Upper lobe of left lung (tissue), 6 donors: ENCODE results near the gene ATG4C. TPM values are rescaled to one million over a fixed set of nuclear protein-coding genes. Genes with fewer than 3 reads are reported as not detected.
"Not testable (repeated sequence)": the region's sequence is repeated elsewhere in the genome, so short reads cannot be mapped to it uniquely, and the experiment has no call there.

Experiments used
- ATAC-seq, 2 donors: fragments of 200-7000 bp; cut with Tn5 transposase; one replicate each; pipeline ENCODE4 v1.9.1; 2022; ENCODE audit warnings: mild to moderate bottlenecking in 2 of 2, moderate library complexity in 2 of 2; ENCODE audit not compliant: low FRiP score in 2 of 2
- DNase-seq, 2 donors: peaks; one replicate each; pipeline ENCODE4 v3.0.0-alpha.2; 2019 to 2020
- H3K27ac ChIP-seq, 4 donors: fragments of 200-600 bp; sonication (generic); one replicate each; pipeline ENCODE4 v1.5.1; 2016 to 2019
- H3K27me3 ChIP-seq, 4 donors: fragments of 200-600 bp; sonication (generic); one replicate each; pipeline ENCODE4 v1.5.1; 2017 to 2019
- H3K36me3 ChIP-seq, 4 donors: fragments of 200-600 bp; sonication (generic); one replicate each; pipeline ENCODE4 v1.5.1; 2016 to 2019
- H3K4me1 ChIP-seq, 4 donors: fragments of 200-600 bp; sonication (generic); one replicate each; pipeline ENCODE4 v1.5.1; 2018 to 2019
- H3K4me3 ChIP-seq, 4 donors: fragments of 200-600 bp; sonication (generic); one replicate each; pipeline ENCODE4 v1.5.1; 2017 to 2019; ENCODE audit warnings: mild to moderate bottlenecking in 2 of 4, moderate library complexity in 1 of 4
- H3K9me3 ChIP-seq, 4 donors: fragments of 200-600 bp; sonication (generic); one replicate each; pipeline ENCODE4 v1.5.1; 2018 to 2019
- CTCF ChIP-seq, 6 experiments: fragments of 450-650 bp in 4 of 6; fragments of 200-600 bp in 2 of 6; sonication (generic) in 2 of 6; IDR thresholded peaks; one replicate each; pipeline ENCODE4 v1.5.1; 2016 to 2019; ENCODE audit warnings: antibody characterized with exemption in 6 of 6
- EP300 ChIP-seq, 4 donors: sonication (generic); formaldehyde crosslinking; IDR thresholded peaks; one replicate each; pipeline ENCODE4 v1.5.1; 2017; ENCODE audit warnings: antibody characterized with exemption in 4 of 4, control low read depth in 2 of 4
- POLR2A ChIP-seq, 4 donors: fragments of 450-650 bp; IDR thresholded peaks; one replicate each; pipeline ENCODE4 v1.5.1; 2016 to 2017; ENCODE audit warnings: antibody characterized with exemption in 4 of 4, mild to moderate bottlenecking in 2 of 4
- POLR2AphosphoS5 ChIP-seq, 2 donors: sonication (generic); formaldehyde crosslinking; IDR thresholded peaks; one replicate each; pipeline ENCODE4 v1.5.1; 2017; ENCODE audit warnings: antibody characterized with exemption in 2 of 2
- WGBS, 2 donors: methylation state at CpG; one replicate each; pipeline ENCODE4 v1.1.5; 2017 to 2018; 5-methylcytosine and 5-hydroxymethylcytosine counted together
- total RNA-seq, 6 donors: library from RNA; depleted of rRNA in 4 of 6; stranded (reverse); fragments of >200 nt in 4 of 6; gene quantifications; one replicate each; pipeline versions ENCODE4 v1.1.0 to v1.2.1, GENCODE V29; 2016 to 2021
- donor health status: DM: no; HTN: no; CAD: no; lungs with moderate emphysema.
- donor health status: DM: no; HTN: yes; CAD: no; lungs with severe emphysema.

The ATG4C gene
- total RNA-seq, 6 donors from 2014 or later = 2.1 to 14.8 (median 7.6) TPM

GRCh38 chr1:62746086-62746808 lies 37.7 kb upstream of the ATG4C start:
- no peaks in the 10 kb centered on the region for H3K27me3 ChIP-seq
- H3K9me3 ChIP-seq = no peaks in the 10 kb centered on the region
- WGBS, 2 donors = 61 to 63% methylated on average over 12 of the region's 12 CpGs
- no peak overlapping the region for H3K27ac ChIP-seq
- ATAC-seq (peak in 1 of 2 donors; percentile 78), DNase-seq (no peak)
- no peaks in the 10 kb centered on the region for H3K36me3 ChIP-seq
- H3K4me1 ChIP-seq = no peaks in the 10 kb centered on the region
- H3K4me3 ChIP-seq = no peak overlapping the region
- TF ChIP-seq POLR2A (IDR thresholded peaks at IDR 0.05) (no peak), CTCF (IDR thresholded peaks at IDR 0.05) (peak in 5 of 6 experiments; percentile 28 to 63 (median 42))

GRCh38 chr1:62746809-62747138 lies 37.2 kb upstream of the ATG4C start:
- DNase-seq (no peak), ATAC-seq (no peak)
- TF ChIP-seq POLR2A (IDR thresholded peaks at IDR 0.05) (no peak), EP300 (IDR thresholded peaks at IDR 0.05) (no peak), CTCF (IDR thresholded peaks at IDR 0.05) (no peak), POLR2AphosphoS5 (IDR thresholded peaks at IDR 0.05) (no peak)
- Histone ChIP-seq H3K4me1 (no peaks in the 10 kb centered on the region), H3K9me3 (no peaks in the 10 kb centered on the region), H3K36me3 (no peaks in the 10 kb centered on the region), H3K27ac (no peak overlapping the region), H3K4me3 (no peak overlapping the region), H3K27me3 (no peaks in the 10 kb centered on the region)
- WGBS, 2 donors = 59 to 70% methylated on average over 3 of the region's 3 CpGs

GRCh38 chr1:62753031-62753965 lies 30.6 kb upstream of the ATG4C start:
- 89 to 92% methylated on average over 15 to 35 of the region's 35 CpGs for WGBS, 2 donors
- H3K36me3 ChIP-seq = no peaks in the 10 kb centered on the region
- H3K4me3 ChIP-seq = no peak overlapping the region
- no peaks in the 10 kb centered on the region for H3K9me3 ChIP-seq
- DNase-seq = peak in 1 of 2 donors; percentile 74
- H3K4me1 ChIP-seq = peaks cover 0 to 2% (median 0%) of the 10 kb centered on the region in 4 donors
- no peak overlapping the region for H3K27ac ChIP-seq
- no peak for TF ChIP-seq CTCF (IDR thresholded peaks at IDR 0.05)
- TF ChIP-seq POLR2A (IDR thresholded peaks at IDR 0.05) = no peak
- TF ChIP-seq POLR2AphosphoS5 (IDR thresholded peaks at IDR 0.05) = no peak
- no peak for TF ChIP-seq EP300 (IDR thresholded peaks at IDR 0.05)
- H3K27me3 ChIP-seq = no peaks in the 10 kb centered on the region
- peak in 1 of 2 donors; percentile 63 for ATAC-seq

- not testable (repeated sequence) for H3K36me3 ChIP-seq, DNase-seq, H3K27ac ChIP-seq, ATAC-seq, H3K9me3 ChIP-seq, H3K4me3 ChIP-seq, H3K4me1 ChIP-seq, H3K27me3 ChIP-seq
- WGBS, 2 donors = 86 to 89% methylated on average over 11 to 13 of the region's 13 CpGs
These were observed 29.0 kb upstream of the ATG4C start for GRCh38 chr1:62754938-62755337.

- H3K4me1 ChIP-seq, H3K27me3 ChIP-seq, DNase-seq, H3K9me3 ChIP-seq, H3K4me3 ChIP-seq, ATAC-seq, H3K27ac ChIP-seq, H3K36me3 ChIP-seq: not testable (repeated sequence)
- WGBS, 2 donors = 90 to 93% methylated on average over 5 of the region's 5 CpGs
These were observed 27.6 kb upstream of the ATG4C start for GRCh38 chr1:62756255-62756884.

GRCh38 chr1:62759232-62759875 lies 24.6 kb upstream of the ATG4C start:
- H3K36me3 ChIP-seq, ATAC-seq, DNase-seq, H3K9me3 ChIP-seq, H3K4me1 ChIP-seq, H3K4me3 ChIP-seq, H3K27me3 ChIP-seq, H3K27ac ChIP-seq: not testable (repeated sequence)
- 76 to 80% methylated on average over 5 of the region's 5 CpGs for WGBS, 2 donors

GRCh38 chr1:62760021-62760782 lies 23.7 kb upstream of the ATG4C start:
- not testable (repeated sequence) for DNase-seq, ATAC-seq, H3K9me3 ChIP-seq, H3K4me3 ChIP-seq, H3K27ac ChIP-seq, H3K27me3 ChIP-seq, H3K36me3 ChIP-seq, H3K4me1 ChIP-seq
- 62 to 74% methylated on average over 6 of the region's 6 CpGs for WGBS, 2 donors

- not testable (repeated sequence) for H3K27ac ChIP-seq, H3K27me3 ChIP-seq, H3K36me3 ChIP-seq, H3K4me1 ChIP-seq, H3K4me3 ChIP-seq, ATAC-seq, H3K9me3 ChIP-seq
- 90 to 95% methylated on average over 10 to 19 of the region's 30 CpGs for WGBS, 2 donors
- DNase-seq = peak in 1 of 2 donors; percentile 76
These were observed 22.6 kb upstream of the ATG4C start for GRCh38 chr1:62761223-62761870.
